Colonic mucosa (tissue), 4 donors: ENCODE measurements around the gene SCUBE1. TPM values are rescaled to one million over a fixed set of nuclear protein-coding genes. Genes with fewer than 3 reads are reported as not detected.
A peak's percentile ranks its signal among the peaks of the same experiment; 100 is the strongest.

ENCODE experiments used
- DNase-seq: peaks from one replicate; pipeline ENCODE4 v3.0.0-alpha.2; 2020
- H3K27ac ChIP-seq: fragments of 200-600 bp; one replicate; pipeline ENCODE4 v1.8.0; 2021
- H3K27me3 ChIP-seq: fragments of 200-600 bp; one replicate; pipeline ENCODE4 v1.8.0; 2021
- H3K36me3 ChIP-seq: fragments of 200-600 bp; one replicate; pipeline ENCODE4 v1.8.0; 2021
- H3K4me1 ChIP-seq: fragments of 200-600 bp; one replicate; pipeline ENCODE4 v1.8.0; 2021; ENCODE audit warnings: mild to moderate bottlenecking
- H3K4me3 ChIP-seq: fragments of 200-600 bp; one replicate; pipeline ENCODE4 v1.8.0; 2021
- H3K9ac ChIP-seq, 2 donors: one replicate each; pipeline ENCODE4 v1.7.0; 2013; ENCODE audit warnings: control low read depth in 2 of 2, low read depth in 2 of 2, low read length in 2 of 2
- H3K9me3 ChIP-seq: fragments of 200-600 bp; one replicate; pipeline ENCODE4 v1.8.0; 2021
- intact Hi-C: fragments of 100-400 bp; cut with DNase I; formaldehyde crosslinking; loops from one replicate; pipeline ENCODE4 v1.14.1; 2022
- total RNA-seq, 2 donors: library from RNA; stranded (reverse); fragmentation: NEBNext Ultra II Directional in 1 of 2; extraction: Animal tissue kit (Norgen Biotek cat#: 25700) in 1 of 2; gene quantifications; one replicate each; pipeline ENCODE4 v1.2.1, GENCODE V29; 2021
- TF ChIP-seq, protein P1 (sequence below): fragments of 200-600 bp; IDR thresholded peaks from one replicate; pipeline ENCODE4 v1.8.0; 2022; ENCODE audit warnings: antibody characterized with exemption, mild to moderate bottlenecking
- donor health status: healthy.
- donor health status: DM: no; HTN: no; CAD: no.
- donor health status: DM: no; HTN: no; CAD: no.

The SCUBE1 gene
- total RNA-seq, 2 donors from 2014 or later, result 1.7 to 5.6 TPM

- no peaks in the 10 kb centered on the region for H3K36me3 ChIP-seq
- H3K27me3 ChIP-seq, result no peaks in the 10 kb centered on the region
- peak overlapping the region; percentile 31 for H3K27ac ChIP-seq
- no peak overlapping the region for H3K4me3 ChIP-seq
- peaks cover 11% of the 10 kb centered on the region for H3K4me1 ChIP-seq
- DNase-seq, result no peak
- intact Hi-C loops, result no loop called here
- no peaks in the 10 kb centered on the region for H3K9me3 ChIP-seq
- TF ChIP-seq, protein P1, sequence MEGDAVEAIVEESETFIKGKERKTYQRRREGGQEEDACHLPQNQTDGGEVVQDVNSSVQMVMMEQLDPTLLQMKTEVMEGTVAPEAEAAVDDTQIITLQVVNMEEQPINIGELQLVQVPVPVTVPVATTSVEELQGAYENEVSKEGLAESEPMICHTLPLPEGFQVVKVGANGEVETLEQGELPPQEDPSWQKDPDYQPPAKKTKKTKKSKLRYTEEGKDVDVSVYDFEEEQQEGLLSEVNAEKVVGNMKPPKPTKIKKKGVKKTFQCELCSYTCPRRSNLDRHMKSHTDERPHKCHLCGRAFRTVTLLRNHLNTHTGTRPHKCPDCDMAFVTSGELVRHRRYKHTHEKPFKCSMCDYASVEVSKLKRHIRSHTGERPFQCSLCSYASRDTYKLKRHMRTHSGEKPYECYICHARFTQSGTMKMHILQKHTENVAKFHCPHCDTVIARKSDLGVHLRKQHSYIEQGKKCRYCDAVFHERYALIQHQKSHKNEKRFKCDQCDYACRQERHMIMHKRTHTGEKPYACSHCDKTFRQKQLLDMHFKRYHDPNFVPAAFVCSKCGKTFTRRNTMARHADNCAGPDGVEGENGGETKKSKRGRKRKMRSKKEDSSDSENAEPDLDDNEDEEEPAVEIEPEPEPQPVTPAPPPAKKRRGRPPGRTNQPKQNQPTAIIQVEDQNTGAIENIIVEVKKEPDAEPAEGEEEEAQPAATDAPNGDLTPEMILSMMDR, result no peak
- peak overlapping the region in 1 of 2 donors; percentile 7 for H3K9ac ChIP-seq
Measured at GRCh38 chr22:43160497-43161126, 182.6 kb downstream of the SCUBE1 start.

DNA sequence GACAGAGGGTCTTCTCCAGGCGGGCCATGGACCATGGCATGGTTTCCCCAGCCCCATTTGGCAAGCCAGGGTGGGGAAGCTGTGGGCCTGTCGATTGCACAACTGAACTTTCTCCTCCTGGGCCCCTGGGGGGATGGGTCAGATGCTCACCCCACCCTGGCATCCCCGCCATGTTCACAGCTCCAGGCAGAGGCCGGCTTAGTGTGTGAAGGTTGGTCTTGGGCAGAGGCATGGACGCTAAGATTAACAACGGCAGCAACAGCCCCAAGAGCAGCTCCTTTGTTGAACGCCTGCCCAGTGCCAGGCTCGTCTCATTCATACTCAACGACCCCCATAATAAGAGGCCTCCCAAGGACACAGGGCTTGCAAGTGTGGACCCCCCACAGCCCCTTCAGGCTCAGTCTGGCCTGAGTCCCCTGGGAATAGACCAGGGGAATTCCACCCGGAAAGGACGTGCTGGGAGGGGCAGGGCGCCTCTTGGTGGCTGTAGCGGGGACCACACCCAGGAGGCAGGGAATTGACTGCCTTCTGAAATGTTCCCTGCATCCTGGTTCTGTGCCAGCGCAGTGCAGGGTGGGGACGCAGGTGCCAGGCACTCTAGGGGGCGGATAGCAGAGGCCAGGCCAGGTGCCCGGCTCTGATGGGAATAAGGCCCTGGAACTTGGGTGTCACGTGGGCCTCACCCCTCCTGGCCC, 183.5 kb downstream of the SCUBE1 start:
- TF ChIP-seq, protein P1, result peak; percentile 62
- peaks cover 11% of the 10 kb centered on the region for H3K4me1 ChIP-seq

DNA sequence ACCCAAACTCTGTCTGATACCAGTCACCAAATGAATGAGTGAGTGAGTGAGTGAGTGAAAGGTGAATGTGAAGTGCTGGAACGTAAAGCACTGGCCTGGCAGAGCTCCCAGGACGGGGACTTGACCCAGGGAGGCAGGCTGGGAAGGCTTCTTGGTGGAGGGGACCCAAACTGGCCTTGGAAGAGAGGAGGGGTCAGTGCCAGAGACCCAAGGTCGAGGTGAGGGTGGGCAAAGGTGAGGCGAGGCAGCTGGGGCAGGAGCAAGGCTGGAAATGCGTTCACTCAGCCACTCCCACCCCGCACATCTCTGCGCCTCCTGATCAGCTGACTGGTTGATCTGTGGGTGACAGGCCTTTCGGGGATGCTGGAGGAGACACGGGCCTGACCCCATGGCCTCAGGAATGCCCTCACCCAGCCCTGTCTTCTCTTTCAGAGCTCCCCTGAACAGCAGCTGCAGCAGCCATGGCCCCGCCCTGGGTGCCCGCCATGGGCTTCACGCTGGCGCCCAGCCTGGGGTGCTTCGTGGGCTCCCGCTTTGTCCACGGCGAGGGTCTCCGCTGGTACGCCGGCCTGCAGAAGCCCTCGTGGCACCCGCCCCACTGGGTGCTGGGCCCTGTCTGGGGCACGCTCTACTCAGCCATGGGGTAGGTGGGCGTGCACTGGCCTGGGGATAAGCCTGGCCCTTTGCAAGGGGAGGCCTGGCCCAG, 184.2 kb downstream of the SCUBE1 start:
- Histone ChIP-seq H3K27ac (peak overlapping the region; percentile 44), H3K9ac (peak overlapping the region; percentile 7 to 36), H3K4me3 (no peak overlapping the region), H3K4me1 (peaks cover 11% of the 10 kb centered on the region), H3K36me3 (no peaks in the 10 kb centered on the region), H3K27me3 (no peaks in the 10 kb centered on the region), H3K9me3 (no peaks in the 10 kb centered on the region)
- intact Hi-C loops, result no loop called here
- TF ChIP-seq, protein P1, result no peak
- no peak for DNase-seq

More for the DNA sequence above, 183.5 kb downstream of the SCUBE1 start:
- intact Hi-C loops, result no loop called here
- H3K27me3 ChIP-seq, result no peaks in the 10 kb centered on the region
- peak overlapping the region; percentile 44 for H3K27ac ChIP-seq
- H3K4me3 ChIP-seq, result no peak overlapping the region
- no peaks in the 10 kb centered on the region for H3K9me3 ChIP-seq
- H3K36me3 ChIP-seq, result no peaks in the 10 kb centered on the region
- H3K9ac ChIP-seq, result peak overlapping the region; percentile 7 to 36
- DNase-seq, result peak; percentile 96

- Histone ChIP-seq H3K27me3 (no peaks in the 10 kb centered on the region), H3K27ac (no peak overlapping the region), H3K36me3 (no peaks in the 10 kb centered on the region), H3K9ac (peak overlapping the region in 1 of 2 donors; percentile 7), H3K4me3 (no peak overlapping the region), H3K9me3 (no peaks in the 10 kb centered on the region), H3K4me1 (peaks cover 11% of the 10 kb centered on the region)
- DNase-seq, result no peak
- intact Hi-C loops, result no loop called here
- TF ChIP-seq, protein P1, result no peak
Measured at GRCh38 chr22:43157874-43158546, 185.2 kb downstream of the SCUBE1 start.

GRCh38 chr22:43156413-43156812, 186.8 kb downstream of the SCUBE1 start:
- DNase-seq, result no peak
- Histone ChIP-seq H3K4me1 (peaks cover 11% of the 10 kb centered on the region), H3K27ac (no peak overlapping the region), H3K27me3 (no peaks in the 10 kb centered on the region), H3K9ac (no peak overlapping the region), H3K36me3 (no peaks in the 10 kb centered on the region), H3K4me3 (no peak overlapping the region), H3K9me3 (no peaks in the 10 kb centered on the region)
- TF ChIP-seq, protein P1, result no peak
- intact Hi-C loops, result no loop called here
